Fibroblast of skin of right quadriceps (primary cell): ENCODE data around the gene PPIH.
"Not testable (repeated sequence)": the region's sequence is repeated elsewhere in the genome, so short reads cannot be mapped to it uniquely, and the experiment has no call there.

Experiments
- DNase-seq: peaks from one replicate; pipeline ENCODE4 v3.0.0-alpha.2; 2013

PPIH gene

DNA sequence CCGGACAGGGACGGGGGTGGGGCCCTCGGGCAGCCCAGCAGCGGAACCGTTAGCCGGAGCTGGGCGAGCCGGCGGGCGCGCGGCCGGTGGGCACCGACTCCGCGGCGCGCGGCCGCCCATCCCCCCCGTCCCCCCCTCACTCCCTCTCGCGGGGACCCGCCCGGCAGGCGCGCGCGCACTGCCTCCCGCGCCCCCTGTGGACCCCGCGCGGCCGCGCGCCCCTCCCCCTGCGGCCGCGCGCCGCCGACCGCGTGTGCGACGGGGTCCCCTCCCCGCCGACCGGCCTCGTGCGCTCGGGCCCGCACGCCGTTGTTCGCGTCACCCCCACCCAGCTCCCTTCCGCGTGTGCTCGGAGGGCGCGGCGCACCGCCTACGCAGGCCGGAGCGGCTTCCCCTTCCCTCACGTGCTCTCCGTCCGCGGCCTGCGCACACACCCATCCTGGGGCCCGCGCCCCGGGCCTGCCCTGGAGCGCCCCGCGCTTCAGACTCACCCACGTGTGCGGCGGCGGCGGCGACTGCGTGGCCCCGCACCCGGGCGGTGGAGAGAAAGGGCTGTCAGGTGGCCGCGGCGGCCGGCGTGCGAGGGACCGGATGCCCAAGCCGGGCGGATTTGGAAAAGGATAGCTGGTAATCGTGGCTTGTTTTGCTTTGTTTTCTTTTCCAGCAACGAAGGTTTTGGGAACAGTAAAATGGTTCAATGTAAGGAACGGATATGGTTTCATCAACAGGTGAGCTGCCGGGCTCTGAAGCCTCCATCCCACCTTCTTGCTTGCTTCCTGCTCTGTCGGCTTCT, 24.7 kb downstream of the PPIH start:
- DNase-seq = peak; percentile 52

DNA sequence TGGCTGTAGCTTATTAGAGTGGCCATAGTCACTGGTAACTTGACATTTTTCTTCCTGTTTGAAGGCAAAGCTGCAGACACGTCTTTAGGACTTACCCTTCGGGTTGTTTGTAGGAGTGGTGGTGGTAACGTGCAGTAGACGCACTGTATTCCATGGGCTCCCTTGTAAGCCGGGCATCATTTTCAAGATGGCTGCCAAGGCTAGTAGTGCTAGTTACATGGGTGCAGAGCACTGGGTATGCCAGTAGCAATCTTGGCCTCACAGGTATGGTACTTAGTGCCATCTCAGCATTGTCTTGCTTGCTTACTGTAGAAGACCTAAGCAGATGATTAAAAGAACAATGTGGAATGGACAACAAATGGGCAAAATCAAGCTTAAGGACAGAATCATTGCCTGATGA, 25.9 kb downstream of the PPIH start:
- no peak for DNase-seq

DNA sequence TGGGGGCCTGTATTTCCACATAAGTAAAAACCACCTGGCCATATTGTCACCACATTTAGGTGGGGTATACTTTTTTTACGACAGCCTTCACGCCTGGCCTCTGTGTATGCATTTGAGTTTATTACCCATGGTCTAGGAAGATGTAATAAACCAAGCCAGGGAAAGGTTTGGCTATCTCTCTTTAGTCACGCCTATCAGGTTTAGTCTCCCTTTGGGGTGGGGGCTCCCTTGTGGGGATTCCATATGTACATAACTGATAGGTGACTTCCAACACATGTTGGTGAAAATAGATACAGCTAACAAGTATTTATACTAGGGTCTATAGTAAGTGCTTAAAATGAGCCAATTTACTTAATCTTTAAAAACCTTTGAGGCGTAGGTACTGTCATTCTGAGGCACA, 28.2 kb downstream of the PPIH start:
- DNase-seq = no peak

DNA sequence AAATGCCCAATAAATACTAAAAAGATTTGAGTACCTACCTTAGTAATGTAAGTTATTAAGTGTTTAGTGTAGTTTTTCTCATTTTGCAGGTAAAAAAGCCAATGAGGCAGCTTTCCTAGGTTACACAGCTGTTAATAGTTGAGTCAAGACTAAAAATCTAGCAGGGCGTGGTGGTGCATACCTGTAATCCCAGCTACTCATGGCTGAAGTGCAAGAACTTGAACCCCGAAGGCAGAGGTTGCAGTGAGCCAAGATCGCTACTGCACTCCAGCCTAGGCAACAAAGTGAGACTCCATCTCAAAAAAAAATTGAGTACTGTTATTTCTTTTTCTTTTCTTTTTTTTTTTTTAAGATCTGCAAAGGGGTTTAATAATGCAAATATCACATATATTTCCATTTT, 31.7 kb downstream of the PPIH start:
- no peak for DNase-seq

DNA sequence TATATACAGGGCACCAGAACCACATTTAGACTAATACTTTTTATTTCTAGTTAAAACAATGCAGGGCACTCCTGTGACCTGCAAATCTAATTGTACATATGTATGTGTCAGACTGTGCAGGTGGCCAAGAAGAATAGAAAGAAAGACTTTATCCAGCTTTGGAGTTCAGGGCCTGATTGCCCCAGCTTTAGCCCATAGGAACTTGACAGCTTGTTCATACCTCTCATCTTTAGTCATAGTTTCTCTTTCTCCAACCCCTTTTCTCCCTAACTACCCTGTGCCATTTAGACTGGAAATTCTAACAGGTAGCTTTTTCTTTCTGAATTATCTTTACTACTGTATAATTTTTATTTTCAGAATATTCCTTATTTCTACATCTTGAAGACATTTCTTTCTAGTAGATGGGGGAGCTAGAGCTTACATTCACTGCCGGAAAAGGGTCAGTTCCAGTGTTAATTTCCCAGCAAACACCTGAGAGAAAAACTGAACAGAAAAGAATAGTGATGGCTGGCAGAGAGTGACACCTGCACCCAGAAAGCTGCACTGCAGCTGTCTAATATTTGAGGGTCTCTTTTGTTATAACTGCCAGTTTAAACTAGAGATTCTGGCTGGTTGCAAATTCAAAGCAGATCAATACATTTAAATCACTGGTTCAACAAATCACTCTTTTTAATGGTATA, 32.4 kb downstream of the PPIH start:
- DNase-seq = no peak

DNA sequence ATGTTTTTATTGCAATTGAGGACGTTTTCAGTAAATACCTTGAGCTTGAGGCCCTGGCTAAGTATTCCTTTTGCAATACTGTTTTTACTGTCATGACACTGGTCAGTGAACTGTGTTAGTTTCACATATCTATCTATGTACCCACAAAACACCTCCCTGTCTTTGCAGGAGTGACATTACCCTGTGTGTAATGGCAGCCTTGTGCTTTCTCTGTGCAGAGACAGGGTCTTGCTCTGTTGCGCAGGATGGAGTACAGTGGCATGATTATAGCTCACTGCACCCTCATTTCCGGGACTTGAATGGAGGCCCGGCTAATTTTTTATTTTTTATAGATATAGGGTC, 32.9 kb downstream of the PPIH start:
- DNase-seq = no peak

DNA sequence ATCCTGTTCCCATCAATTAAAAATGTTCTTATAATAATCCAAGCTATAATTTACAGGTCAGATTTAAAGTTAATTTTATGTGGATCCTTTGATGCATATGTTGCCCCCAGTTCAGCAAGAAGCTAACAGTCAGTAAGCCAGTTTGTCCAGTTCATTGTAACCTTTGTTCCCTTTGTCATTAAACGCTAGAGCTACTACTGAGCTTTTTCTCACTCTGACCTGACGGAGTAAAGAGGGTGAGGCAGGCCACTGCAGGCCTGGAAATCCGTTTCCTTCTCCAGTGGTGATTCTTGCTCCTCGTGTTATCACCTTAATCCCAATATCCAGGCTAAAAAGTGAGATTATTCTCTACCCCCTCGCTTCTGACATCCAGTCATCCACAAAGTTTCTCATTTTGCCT, 34.2 kb downstream of the PPIH start:
- DNase-seq = no peak

DNA sequence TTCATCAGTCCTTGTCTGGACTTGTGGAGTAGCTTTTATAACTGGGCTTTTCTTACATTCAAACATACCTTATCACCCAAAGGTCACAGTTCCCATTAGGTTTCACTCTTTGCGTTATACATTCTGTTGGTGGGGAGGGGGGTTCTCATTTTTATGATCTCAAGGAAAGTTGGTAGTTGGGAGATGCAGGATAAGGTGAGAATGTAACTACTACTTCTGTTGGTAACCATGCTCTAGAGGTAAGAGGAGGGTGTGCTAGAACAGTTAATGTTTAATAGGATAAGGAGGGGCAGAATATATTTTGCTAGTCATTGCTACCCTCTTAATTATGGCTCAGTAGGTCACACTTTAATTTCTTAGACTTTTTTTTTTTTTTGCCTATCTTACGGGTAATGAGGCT, 34.7 kb downstream of the PPIH start:
- no peak for DNase-seq

DNA sequence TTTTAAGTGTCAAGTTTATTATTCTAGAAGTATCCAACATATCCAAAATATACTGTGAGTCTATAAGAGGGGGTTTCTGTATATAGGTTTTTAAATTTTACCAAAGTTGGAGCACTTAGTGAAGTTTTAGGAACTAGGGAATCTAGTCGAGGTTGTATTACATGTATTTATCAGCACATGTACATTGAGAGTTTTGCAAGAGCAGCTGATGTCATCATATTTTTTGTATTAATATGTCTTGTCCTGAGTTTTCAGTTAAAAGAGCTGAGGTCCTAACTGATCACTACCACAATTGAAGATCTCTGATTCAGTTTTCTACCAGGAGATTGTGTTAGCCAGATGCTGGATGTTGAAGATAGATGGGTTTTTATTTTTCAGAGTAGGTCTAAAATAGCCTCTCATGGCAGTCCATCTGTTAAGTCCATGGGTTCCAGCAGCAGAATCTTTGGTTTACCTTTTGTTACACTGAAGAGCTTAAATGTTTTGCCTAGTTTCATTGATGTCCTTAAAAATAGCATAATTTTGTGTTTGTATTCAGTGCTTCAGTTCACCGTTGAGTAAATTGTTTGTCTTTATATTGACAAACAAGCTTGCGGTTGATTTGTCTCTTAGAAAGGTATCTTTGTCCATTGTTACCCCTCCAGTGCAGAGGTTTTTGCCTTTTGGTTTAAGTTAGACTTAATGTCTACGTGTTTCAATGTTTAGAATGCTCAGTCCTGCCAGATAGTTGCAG, 40.0 kb downstream of the PPIH start:
- DNase-seq = no peak

DNA sequence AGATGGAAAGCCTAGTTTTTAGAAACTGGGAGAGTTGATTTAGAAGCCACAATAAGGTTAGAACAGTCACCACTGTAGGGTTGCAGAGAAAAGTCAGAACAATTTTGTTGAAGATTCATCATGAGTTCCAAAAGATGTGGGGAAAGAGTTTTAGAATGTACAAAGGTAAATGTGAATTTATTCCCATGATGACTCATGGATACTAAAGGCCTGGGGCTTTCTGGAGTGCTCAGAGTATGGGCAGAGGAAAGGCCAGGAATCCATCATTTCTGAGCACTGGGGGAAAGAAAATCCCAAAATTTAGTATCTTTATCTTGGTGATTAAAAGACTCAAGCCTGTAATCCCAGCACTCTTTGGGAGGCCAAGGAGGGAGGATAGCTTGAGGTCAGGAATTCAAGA, 41.8 kb downstream of the PPIH start:
- no peak for DNase-seq

DNA sequence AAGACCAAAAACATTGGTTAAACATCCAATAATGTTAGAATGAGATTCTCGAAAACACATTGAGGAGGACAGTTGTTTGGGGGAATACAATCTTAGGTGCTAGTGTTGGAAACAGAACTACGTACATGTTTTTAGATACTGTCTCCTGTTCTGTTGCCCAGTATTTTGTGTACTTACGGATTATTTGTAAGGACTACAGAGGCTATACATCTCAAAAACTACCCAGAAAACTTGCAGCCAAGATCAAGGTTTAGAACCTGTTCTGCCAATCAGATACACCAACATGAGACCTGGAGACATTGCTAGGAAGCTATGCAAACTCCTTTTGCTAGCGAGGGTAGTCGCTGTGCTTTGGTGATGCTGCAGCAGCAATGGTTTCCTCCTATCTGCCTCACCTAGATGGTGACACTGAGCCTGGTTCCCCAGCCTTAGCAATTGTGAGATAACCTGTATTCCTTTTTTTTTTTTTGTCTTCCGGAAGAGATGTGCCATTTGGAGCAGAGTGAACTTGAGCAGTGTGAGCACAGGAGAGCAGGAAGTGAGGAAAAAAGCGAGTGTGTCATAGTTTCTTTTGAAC, 45.8 kb downstream of the PPIH start:
- no peak for DNase-seq

DNA sequence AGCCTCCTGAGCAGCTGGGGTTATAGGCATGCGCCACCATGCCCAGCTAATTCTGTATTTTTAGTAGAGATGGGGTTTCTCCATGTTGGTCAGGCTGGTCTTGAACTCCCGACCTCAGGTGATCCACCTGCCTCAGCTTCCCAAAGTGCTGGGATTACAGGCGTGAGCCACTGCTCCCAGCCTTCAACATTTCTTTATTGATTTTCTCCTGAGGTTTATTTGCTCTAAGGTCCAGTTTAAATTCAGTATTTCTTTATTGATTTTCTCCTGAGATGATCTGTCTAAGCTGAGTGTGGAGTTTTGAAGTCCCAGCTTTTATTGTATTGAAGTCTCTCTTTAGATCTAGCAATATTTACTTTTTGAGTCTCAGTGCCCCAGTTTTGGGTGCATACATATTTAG, 54.6 kb downstream of the PPIH start:
- not testable (repeated sequence) for DNase-seq

DNA sequence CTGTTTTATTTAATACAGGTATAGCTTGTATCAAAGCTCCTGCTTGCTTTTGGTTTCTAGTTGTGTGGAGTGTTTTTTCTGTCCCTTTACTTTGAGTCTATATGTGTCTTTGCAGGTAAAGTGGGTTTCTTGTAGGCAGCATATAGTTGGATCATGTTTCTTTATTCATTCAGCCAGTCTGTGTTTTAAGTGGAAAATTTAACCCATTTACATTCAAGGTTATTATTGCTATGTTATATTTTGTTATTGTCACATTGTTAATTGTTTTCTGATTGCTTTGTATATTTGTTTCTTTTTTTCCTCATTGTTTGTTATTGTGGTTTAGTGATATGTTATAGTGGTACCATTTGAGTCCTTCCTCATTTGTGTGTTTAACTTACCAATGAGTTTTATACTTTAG, 55.1 kb downstream of the PPIH start:
- no peak for DNase-seq

DNA sequence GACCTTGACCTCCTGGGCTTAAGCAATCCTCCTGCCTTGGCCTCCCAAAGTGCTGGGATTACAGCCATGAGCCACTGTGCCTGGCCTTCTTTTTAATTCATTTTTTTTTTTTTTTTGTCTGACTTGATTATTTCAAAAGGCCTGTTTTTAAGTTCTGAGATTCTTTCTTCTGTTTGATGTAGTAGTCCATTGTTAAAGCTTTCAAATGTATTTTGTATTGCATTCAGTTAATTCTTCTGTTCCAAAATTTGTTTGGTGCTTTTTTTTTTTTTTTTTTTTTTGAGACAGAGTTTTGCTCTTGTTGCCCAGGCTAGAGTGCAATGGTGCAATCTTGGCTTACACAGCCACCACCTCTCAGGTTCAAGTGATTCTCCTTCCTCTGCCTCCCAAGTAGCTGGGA, 56.2 kb downstream of the PPIH start:
- not testable (repeated sequence) for DNase-seq

DNA sequence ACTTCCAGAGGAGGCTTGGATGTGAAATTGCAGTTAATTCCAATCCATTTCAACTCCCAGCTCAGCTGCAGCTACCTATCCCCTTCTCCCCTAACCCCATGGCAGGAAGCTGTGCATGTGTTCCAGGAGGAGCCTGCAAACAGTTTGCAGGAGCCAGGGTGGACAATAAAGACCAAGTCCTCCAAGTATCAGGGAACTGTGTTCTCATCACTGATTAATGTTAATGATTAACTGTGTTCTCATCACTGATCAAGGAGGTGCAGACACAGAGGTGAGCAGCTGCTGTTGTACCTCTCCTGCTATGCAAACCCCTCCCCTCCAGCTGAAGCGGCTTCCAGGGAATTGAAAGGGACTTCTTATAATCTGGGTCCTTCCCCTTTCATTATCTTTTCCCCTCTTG, 62.6 kb downstream of the PPIH start:
- no peak for DNase-seq

DNA sequence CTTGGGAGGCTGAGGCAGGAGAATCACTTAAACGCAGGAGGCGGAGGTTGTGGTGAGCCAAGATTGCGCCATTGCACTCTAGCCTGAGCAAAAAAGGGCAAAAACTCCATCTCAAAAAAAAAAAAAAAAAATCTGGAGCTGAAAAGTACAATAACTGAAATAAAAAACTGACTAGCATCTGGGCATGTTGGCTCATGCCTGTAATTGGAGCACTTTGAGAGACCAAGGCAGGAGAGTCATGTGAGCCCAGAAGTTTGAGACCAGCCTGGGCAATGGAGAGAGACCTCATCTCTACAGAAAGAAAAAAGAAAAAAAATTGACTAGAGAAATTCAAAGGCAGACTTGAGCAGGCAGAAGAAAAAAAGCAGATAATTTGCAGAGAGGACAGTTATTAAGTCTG, 63.7 kb downstream of the PPIH start:
- no peak for DNase-seq

DNA sequence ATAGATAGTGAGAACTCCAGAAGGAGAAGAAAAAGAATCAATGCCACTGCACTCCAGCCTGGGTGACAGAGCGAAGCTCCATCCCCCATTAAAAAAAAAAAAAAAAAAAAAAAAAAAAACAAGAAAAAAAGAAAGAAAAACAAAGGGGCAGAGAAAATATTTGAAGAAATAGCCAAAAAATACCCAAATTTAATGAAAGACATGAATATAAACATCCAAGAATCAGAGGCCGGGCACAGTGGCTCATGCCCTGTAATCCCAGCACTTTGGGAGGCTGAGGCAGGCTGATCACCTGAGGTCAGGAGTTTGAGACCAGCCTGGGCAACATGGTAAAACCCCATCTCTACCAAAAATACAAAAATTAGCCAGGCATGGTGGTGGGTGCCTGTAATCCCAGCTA, 64.2 kb downstream of the PPIH start:
- not testable (repeated sequence) for DNase-seq

DNA sequence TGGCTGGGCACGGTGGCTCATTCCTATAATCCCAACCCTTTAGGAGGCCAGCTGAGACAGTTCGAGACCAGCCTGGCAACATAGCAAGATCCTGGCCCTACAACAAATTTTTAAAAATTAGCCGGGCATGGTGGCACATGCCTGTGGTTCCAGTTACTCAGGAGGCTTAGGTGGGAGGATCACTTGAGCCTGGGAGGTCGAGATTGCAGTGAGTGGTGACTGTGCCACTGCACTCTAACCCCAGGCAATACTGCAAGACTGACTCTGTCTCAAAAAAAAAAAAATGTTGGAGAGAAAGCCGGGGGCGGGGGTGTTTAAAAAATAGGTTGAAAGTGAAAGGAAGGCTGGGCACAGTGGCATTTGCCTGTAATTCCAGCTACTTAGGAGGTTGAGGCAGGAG, 65.3 kb downstream of the PPIH start:
- DNase-seq = no peak

DNA sequence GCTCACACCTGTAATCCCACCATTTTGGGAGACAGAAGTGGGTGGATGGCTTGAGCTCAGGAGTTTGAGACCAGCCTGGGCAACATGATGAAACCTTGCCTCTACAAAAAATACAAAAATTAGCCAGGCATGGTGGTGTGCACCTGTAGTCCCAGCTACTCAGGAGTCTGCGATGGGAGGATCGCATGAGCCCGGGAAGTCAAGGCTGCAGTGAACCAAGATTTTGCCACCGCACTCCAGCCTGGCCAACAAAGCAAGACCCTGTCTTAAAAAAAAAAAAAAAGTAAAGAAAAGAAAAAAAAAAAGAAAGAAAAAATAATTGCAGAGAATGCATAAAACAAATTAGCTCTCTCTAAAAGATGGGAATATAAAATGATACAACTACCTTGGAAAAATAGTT, 67.6 kb downstream of the PPIH start:
- DNase-seq = not testable (repeated sequence)
